Measurements from ENCODE around the gene RCAN2. TPM values are rescaled to one million over a fixed set of nuclear protein-coding genes. Genes with fewer than 3 reads are reported as not detected.
"Not testable (repeated sequence)": the region's sequence is repeated elsewhere in the genome, so short reads cannot be mapped to it uniquely, and the experiment has no call there.

Gene RCAN2
- total RNA-seq, 1 experiment from 2014 or later, result 0.86 TPM

DNA sequence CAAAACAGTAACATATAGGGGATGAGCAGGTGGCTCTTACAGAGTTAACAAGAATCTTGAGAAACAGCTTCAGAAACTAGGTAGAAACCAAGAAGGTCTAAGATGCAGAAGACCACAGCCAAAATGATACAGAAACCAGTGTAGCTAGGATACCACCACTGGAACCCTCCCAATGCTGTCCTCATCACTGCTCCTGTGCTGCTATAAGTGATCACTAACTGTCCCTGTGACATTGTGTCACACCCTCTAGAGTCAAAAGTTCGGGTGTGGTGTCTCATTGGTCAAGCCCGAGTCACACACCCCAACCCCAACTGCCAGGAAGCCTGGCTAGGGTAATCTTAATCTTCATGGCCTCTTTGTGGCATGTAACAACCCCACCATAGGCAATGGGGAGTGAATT lies 153.1 kb downstream of the RCAN2 start:
- DNase-seq (ENCODE audit: low read depth), result no peak

DNA sequence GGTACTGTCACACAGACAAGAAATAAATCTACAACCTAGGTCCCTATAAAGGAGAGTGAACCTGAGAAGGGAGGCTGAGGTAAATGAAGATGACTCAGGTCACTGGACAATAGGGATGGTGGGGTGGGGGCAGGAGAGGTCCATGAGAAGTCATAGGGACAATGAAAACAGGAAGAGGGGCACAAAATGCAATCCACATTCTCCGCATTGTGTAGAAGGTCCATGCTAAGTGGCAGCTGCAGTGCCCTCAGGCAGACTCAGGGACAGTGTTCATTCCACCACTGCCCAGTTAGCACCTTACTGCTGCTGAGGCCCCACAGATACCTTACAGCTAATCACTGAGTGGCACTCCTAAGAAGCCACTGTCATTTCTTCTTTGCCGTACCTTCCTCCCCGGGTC lies 156.8 kb downstream of the RCAN2 start:
- no peak for DNase-seq (ENCODE audit: low read depth)

DNA sequence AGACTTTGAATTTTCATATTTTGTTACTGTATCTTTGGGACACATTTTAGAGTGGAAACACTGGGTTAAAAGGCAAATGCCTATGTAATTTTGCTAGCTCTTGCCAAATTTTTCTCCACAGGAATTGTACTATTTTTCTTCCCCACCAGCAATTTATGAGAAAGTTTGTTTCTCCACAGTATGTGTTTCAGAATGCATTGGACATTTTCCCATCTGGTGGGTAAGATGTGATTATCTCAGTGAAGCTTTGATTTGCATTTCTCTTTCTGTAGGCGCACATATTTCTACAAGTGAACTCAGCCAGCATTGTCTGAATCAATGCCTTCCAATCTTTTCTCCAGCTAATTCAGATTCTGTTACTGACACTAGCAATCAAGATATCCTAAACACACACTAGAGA lies 157.8 kb downstream of the RCAN2 start:
- no peak for DNase-seq (ENCODE audit: low read depth)

DNA sequence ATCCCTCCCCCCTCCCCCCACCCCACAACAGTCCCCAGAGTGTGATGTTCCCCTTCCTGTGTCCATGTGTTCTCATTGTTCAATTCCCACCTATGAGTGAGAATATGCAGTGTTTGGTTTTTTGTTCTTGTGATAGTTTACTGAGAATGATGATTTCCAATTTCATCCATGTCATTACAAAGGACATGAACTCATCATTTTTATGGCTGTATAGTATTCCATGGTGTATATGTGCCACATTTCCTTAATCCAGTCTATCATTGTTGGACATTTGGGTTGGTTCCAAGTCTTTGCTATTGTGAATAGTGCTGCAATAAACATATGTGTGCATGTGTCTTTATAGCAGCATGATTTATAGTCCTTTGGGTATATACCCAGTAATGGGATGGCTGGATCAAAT lies 158.8 kb downstream of the RCAN2 start:
- DNase-seq (ENCODE audit: low read depth), result not testable (repeated sequence)

DNA sequence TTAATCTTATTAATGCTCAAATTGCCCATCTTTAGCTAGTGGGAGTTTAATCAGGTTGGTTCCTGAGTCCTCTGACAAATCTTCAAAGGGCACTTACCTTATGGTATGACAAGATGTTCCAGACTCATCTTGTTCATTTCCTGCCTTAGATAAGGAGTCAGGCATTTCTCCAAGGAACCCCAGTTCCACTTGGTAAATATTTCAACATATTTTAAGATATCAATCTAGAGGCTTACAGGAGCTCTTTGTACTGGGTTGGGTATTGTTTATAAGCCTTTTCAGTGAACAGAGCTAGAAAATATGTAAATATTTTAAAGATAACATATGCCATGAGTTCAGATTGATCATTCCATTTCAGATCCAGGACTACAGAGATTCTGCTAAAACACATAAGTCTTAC lies 159.8 kb downstream of the RCAN2 start:
- DNase-seq (ENCODE audit: low read depth), result no peak

DNA sequence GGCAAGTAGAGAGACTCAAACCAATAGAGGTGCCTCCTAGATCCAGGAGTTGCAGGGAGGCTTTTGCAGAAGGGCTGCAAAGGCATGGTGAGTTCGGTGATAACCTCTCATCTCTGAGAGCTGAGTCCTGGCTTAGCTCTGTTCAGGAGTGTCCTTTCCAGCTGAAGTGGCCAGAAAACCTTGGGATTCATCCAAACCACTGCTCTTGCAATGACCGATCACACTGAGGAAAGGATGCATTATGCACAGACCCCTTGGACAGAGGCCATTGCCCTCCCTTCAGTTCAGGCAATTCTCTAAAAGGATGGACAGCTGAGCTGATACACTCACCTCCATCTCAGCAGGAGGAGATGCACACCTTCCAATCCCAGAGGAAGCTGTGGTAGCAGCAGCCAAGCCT lies 161.7 kb downstream of the RCAN2 start:
- DNase-seq (ENCODE audit: low read depth), result peak; percentile 63

DNA sequence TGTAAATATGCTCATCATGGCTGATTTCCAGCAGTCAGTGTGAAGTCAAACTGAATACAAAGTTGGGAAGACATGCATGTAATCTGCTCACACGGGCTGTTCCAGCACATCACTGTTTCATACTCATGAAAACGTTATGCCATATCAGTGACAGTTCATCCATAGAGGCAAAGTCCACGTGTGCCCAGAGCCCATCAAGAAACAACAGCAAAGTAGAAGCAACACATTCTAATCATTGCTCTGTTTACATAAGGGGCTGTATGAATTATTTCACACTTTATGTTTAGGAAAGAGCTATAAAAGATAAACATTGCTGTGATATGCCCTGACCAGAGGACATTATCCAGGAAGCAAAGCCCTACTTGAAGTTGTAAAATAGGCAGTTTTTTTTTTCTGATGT lies 163.5 kb downstream of the RCAN2 start:
- DNase-seq (ENCODE audit: low read depth), result no peak

DNA sequence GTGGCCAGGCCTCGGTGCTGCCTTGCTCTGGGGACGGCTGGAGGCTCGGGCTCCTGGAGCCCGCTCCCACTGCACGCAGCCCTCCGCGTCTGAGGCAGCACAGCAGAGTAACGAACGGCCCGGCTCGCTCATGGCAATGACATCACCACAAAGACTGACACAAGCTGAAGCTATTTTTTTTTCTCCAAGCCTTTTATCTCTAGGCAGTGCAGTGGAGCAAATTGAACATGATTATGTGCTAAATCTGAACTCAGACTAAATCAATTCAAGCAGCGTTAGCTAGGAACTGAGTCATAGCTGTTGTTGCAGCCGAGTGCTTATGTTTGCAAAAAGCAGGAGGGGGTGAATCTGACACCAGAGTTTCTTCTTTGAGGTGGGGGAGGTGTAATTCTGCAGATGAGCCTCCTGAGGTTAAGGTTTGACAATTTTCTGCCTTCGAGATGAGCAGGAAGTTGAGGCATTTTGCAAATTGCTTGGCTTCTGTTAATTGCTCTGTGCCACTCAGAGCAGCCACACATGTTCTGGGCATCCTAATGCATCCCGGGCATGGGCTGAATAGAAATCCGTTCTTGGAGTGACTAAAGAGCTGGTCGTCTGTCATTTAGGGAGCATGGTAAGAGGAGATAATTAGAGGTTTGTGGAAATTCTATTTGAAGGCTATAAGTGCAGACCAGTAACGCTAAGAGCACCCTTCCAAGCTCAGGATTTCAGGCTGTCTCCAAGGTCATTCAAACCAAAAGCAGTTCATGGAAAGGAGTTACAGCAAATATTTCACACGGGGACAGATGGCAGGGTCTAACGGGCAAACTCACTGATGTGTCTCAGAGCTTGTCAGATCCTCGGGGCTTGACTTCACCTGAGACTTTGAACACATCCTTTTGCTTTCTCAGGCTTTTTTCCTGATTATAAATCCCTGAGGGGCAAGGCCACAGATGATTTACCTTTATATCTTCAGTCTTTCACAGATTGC lies 165.4 kb downstream of the RCAN2 start:
- DNase-seq (ENCODE audit: low read depth), result peak; percentile 60

DNA sequence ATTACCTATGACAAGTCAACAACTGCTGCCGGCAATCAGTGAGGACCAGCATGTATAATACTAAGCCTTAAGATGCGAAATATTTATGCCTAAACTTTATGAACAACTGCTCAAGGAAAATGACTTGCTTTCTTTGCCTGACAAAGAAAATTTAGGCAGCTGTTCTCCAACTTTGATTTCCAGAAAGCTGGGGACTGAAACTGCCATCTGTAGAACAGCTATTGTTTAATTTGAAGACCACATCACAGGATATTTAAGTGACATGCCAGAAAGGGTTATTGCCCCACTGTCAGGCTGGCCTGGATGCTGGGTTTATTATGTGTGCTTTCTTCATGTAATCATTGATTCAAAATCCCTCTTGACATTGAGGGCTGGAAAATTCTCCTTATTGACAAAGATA lies 166.5 kb downstream of the RCAN2 start:
- DNase-seq (ENCODE audit: low read depth), result peak; percentile 29

DNA sequence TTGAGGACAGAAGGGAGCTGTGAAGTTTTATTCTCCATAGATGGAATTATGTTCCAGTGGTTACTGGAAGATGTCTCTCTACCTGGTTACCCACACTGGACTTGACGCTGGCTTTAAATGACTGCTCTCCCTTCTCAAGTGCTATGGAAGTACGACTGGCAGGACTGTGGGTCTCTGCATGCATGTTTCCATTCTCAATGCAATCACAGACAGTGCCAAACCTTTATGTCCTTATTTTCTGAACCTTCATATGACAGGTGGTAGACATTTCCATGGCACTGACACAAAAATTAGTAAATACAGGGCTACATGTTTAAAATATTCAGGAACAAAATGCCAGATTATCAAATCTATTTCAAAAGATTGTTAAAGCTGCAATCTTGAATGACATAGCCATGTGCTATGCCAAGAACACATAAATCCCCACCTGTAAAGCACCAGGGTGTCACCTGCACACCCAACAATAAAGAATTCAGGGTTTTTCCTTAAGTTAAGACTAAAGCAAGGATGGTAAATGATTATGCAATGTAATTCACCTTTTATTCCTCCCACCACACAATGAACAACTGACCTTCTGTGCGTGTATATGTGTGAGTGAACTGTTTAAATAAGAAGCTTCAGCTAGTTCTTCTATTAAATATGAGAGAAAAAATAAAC lies 167.2 kb downstream of the RCAN2 start:
- DNase-seq (ENCODE audit: low read depth), result no peak

DNA sequence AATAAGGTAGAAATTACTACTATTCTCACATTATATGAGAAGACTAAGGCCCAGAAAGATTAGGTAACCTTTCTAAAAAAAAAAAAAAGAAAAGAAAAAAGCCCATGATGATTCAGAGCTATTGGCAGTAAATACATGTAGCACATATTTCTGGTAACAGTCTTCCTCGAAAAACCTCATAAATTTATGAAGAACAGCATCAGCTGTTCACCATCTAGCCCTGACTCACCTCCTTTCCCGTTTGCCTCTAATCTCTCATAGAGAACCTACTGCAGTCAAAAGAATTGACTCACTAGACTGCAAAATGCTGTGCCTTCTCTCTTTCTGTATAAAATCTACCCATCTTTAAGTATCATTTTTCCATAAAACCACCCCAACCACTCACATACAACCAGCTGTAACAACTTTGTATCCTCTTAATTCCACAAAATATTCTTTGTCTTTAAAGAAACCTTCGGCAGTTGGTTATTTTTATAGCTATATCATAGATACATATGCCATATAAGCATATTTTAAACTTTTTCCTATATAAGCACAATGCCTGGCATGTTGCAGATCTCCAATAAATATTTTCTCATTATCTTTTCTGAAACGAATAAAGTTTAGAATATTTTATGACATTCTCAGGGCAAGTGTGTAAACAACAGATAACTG lies 167.8 kb downstream of the RCAN2 start:
- DNase-seq (ENCODE audit: low read depth), result peak; percentile 98

DNA sequence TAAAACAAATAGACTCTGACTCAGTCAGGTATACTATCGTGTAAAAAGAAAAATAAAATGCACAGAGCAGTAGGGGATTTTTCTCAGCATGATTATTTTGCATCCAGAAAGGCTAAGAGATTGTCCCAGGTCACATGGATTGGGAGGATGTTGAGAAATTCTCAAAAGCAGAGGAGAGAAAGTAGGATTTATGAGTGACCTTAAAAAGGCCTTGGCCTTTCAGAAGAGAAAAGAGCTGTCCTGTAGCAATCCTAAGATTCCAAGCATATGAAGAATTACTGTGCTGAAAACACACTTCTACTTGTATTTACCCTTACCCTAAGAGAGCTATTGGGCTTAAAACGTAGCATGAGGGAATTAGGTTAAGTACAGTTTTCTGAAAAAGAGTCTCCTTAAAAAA lies 170.7 kb downstream of the RCAN2 start:
- DNase-seq (ENCODE audit: low read depth), result peak; percentile 10

DNA sequence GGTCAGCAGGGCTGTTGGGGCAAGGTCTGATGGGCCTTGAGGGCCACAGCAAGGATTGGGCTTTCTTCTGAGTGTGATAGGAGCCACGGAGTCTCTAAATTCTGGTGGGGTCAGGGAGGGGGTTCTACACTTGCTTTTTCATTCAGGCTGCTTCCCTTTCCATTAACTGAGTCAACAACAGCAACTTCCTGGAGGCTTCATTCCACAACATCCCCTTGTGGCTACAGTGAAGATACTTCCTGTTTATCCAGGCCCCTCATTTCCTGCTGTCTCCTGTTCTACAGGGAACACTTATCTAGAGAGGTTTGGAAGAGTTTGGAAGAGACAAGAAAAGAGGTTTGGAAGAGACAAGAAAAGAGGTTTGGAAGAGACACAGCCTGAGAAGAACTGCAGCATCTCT lies 175.7 kb downstream of the RCAN2 start:
- DNase-seq (ENCODE audit: low read depth), result no peak

DNA sequence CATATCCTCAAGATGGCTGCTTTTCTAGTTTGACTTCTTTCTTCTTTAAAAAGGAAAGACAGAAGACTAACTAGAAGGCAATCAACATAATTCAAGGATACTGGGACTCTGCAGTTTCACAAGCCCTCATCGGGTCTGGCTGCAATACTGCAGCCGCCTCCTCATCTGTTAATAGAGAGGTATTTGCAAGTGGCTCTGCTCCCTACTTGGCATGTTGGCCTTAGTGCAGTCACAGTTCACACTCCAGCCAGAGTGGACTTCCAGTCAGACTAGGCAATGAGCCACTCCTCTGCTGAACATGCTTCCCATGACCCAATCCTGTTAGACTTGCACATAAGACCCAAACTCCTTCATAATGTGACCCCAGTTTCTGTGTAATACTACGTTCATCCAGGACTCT lies 178.6 kb downstream of the RCAN2 start:
- no peak for DNase-seq (ENCODE audit: low read depth)

DNA sequence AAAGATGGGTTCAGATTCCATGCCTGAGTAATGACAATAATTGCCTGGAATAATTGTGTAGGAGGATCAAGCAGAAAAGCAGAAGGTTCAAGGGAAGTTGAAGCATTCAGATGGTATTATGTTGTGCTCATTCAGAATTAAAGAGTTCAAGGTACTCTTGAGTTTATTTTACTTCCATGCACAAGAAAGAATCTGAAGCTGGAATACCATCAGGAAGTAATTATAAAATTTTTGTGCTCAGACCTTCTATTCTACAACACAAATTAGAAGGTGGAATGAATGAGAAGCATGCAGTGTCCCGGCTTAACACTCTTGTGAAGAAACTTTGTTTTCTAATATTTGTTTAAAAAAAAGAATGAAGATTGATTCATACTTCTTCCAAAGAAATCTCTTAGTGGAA lies 181.1 kb downstream of the RCAN2 start:
- no peak for DNase-seq (ENCODE audit: low read depth)

DNA sequence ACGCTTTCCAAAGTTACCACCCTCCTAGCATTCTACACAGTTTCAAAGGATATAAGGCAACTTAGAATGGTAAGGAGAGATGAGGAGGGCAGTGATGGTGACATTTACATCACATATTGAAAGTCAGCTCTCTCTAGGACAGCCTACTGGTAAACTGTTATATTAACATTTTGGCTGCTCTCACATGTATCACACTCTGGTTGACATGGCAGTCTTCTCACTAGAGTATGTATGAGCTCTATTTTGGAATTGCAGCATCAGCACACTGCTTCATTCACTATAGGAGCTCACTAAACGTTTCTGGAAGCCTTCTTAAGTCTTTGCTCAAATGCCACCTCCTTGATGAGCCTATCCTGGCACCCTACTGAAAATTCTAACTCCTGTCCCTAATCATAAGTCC lies 184.8 kb downstream of the RCAN2 start:
- DNase-seq (ENCODE audit: low read depth), result no peak

DNA sequence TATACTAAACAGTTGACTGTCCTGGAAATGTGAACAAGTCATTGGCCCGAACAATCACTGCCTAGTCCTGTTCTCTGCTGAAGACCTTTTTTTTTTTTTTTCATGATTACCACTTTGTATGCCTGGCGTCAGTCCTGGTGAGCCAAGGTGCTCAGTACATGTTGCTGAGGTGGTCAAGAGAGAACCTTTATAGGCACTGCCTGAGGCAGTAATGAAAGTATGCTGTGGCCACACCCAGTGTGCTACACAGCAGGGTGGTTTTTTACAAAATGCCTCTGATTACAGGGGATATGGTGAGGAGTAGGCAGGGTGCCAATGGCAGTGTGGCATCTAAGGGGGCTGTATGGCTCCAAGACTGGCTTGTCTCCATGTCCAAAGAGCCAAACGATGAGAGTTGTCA lies 185.4 kb downstream of the RCAN2 start:
- DNase-seq (ENCODE audit: low read depth), result no peak

DNA sequence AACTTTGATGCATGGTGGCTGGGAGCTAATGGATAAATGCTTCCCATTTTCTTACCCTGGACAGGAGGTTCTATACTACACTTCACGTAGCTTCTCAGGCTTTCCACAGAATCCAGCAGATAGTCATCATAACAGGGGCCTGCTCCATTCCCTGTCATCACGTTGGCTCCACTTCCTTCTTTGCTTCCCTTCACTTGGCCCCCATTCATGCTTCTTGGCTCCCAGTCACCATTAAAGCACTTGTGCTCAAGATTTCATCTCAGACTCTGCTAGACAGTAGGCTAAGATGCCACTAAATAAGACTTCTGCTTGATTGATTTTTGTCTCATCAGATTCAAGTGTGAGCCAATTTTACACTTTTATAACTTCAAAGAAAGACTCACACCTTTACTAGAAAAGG lies 186.0 kb downstream of the RCAN2 start:
- no peak for DNase-seq (ENCODE audit: low read depth)

DNA sequence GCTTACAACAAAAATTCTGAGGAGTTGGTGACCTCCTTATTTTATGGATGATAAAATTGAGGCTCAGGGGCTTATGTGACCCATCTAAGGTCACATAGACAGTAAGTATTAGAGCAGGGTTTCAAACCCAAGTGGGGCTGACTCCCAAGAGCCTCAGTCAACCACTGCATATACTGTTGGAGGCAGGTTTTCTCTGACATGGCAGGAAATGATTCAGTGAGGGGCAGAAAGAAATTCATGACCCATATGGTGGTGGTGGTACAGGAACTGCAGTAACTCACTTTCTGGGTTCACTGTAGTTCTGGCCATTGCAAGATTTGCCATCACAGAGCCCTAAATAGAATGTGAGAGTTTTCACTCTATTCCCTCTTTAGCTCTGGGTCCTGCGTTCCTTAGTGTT lies 188.4 kb downstream of the RCAN2 start:
- no peak for DNase-seq (ENCODE audit: low read depth)

DNA sequence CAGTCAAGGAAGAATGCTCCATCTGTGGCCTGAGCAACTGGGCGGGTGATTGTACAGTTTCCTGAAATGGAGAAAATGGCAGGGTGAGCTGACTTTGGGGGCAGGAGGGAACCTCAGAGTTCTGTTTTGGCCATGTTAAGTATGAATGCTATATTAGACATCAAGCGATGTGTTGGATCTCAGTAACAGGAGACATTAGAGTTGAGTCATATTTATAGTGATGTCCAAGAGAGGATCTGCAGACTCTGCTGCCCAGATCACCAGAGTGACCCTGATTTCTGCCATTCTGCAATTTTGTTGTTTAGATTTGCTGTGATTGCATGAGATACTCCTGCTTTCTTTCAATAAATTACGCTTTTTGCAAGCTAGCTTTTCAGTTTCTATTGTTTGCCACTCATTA lies 189.1 kb downstream of the RCAN2 start:
- DNase-seq (ENCODE audit: low read depth), result no peak

DNA sequence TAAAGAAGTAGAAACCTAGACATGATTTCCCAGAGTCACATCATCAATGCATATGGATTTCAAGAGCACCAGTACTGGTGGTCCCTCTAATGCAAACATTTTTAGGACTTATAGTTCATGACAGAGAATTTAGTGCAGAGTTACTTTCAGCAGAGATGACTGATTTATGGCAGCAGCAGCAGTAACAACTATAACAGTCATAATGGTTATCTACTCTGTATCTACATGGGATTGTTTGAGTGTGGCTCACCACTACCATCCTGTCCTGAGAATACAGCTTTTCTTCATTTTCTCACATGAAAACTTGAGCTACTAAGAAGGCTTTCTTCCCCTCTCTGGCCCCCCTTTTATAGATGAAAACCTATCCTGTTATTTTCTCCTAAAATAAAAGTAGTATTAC lies 192.0 kb downstream of the RCAN2 start:
- DNase-seq (ENCODE audit: low read depth), result no peak

DNA sequence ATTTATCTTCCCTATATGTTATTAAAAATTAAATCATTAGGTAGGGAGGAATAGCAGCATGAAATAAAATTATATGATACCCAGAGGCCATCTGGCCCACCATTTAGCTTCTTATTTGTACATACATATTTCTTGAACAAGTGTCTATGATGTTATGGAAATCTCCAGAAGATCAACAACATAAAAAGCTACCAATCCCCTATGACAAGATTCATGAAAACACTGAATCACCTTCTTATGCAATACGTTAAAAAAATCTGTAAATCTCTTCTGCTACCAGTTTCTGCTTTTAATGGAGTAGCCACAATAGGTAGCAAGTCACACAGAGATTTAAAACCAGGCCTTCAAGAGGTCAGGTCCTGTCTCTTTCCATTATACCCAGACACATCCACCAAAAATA lies 194.7 kb downstream of the RCAN2 start:
- no peak for DNase-seq (ENCODE audit: low read depth)

Measured in LHCN-M2 (cell line).